Ishikawa (cell line): Measurements from ENCODE around the gene C1QB.

Experiments
- CEBPB ChIP-seq: IDR thresholded peaks from 2 replicates; pipeline ENCODE4 v1.6.1; 2012
- CREB1 ChIP-seq: IDR thresholded peaks from 2 replicates; pipeline ENCODE4 v1.6.1; 2012; ENCODE audit warnings: low read depth
- EGR1 ChIP-seq: IDR thresholded peaks from 2 replicates; pipeline ENCODE4 v1.6.1; 2012
- EP300 ChIP-seq: IDR thresholded peaks from 2 replicates; pipeline ENCODE4 v1.6.1; 2012; ENCODE audit warnings: borderline replicate concordance
- FOXM1 ChIP-seq: IDR thresholded peaks from 2 replicates; pipeline ENCODE4 v1.6.1; 2012; ENCODE audit warnings: low read depth, borderline replicate concordance
- MAX ChIP-seq: IDR thresholded peaks from 2 replicates; pipeline ENCODE4 v1.6.1; 2012
- NFIC ChIP-seq: IDR thresholded peaks from 2 replicates; pipeline ENCODE4 v1.6.1; 2012
- RAD21 ChIP-seq: IDR thresholded peaks from 2 replicates; pipeline ENCODE4 v1.6.1; 2012; ENCODE audit warnings: low read depth
- REST ChIP-seq: IDR thresholded peaks from 2 replicates; pipeline ENCODE4 v1.6.1; 2012; ENCODE audit warnings: low read depth, mild to moderate bottlenecking
- TAF1 ChIP-seq: IDR thresholded peaks from 2 replicates; pipeline ENCODE4 v1.6.1; 2012; ENCODE audit warnings: low read depth, mild to moderate bottlenecking
- TCF12 ChIP-seq: IDR thresholded peaks from 2 replicates; pipeline ENCODE4 v1.6.1; 2012; ENCODE audit warnings: low read depth
- TEAD4 ChIP-seq: IDR thresholded peaks from 2 replicates; pipeline ENCODE4 v1.6.1; 2012
- USF1 ChIP-seq: IDR thresholded peaks from 2 replicates; pipeline ENCODE4 v1.6.1; 2012
- YY1 ChIP-seq: IDR thresholded peaks from 2 replicates; pipeline ENCODE4 v1.6.1; 2012; ENCODE audit warnings: low read depth
- ZBTB7A ChIP-seq: IDR thresholded peaks from 2 replicates; pipeline ENCODE4 v1.6.1; 2012; ENCODE audit warnings: low read depth

C1QB gene

GRCh38 chr1:22616571-22616970, 36.5 kb upstream of the C1QB start:
- TF ChIP-seq TEAD4 = no peak
- TF ChIP-seq REST = no peak

GRCh38 chr1:22618056-22618455, 35.0 kb upstream of the C1QB start:
- TF ChIP-seq EP300 (no peak), YY1 (no peak), RAD21 (no peak), TEAD4 (no peak), MAX (no peak), TAF1 (no peak), NFIC (no peak), FOXM1 (no peak), ZBTB7A (no peak)

- TF ChIP-seq TCF12 = no peak
- TF ChIP-seq TEAD4 = no peak
- TF ChIP-seq REST = no peak
- TF ChIP-seq MAX = no peak
- no peak for TF ChIP-seq NFIC
- TF ChIP-seq ZBTB7A = no peak
- TF ChIP-seq CEBPB = no peak
- no peak for TF ChIP-seq USF1
- TF ChIP-seq FOXM1 = no peak
- TF ChIP-seq EP300 = no peak
- no peak for TF ChIP-seq CREB1
- TF ChIP-seq YY1 = no peak
- TF ChIP-seq TAF1 = no peak
These were observed 33.8 kb upstream of the C1QB start for GRCh38 chr1:22619252-22619651.

GRCh38 chr1:22619798-22620197, 33.2 kb upstream of the C1QB start:
- TF ChIP-seq REST (no peak), MAX (no peak), USF1 (no peak), TCF12 (no peak), CEBPB (no peak), ZBTB7A (no peak), TAF1 (no peak), NFIC (no peak), YY1 (no peak), FOXM1 (no peak), RAD21 (no peak), CREB1 (no peak), EGR1 (no peak), TEAD4 (no peak), EP300 (no peak)

GRCh38 chr1:22621761-22622160, 31.3 kb upstream of the C1QB start:
- TF ChIP-seq TCF12 = no peak
- no peak for TF ChIP-seq EP300
